NB4 (cell line): ENCODE results near the gene GAST.

Source experiments
- DNase-seq: peaks from one replicate; pipeline ENCODE4 v3.0.0; 2010; ENCODE audit warnings: low read depth
- H3K4me3 ChIP-seq: one replicate; pipeline ENCODE4 v1.5.1; 2011; ENCODE audit warnings: mild to moderate bottlenecking, low read depth, low read length, moderate library complexity
- CTCF ChIP-seq: IDR thresholded peaks from one replicate; pipeline ENCODE4 v1.5.1; 2012; ENCODE audit warnings: low read depth, low read length
- MYC ChIP-seq: IDR thresholded peaks from 2 replicates; pipeline ENCODE4 v1.6.1; 2011; ENCODE audit warnings: low read depth, low read length
- POLR2A ChIP-seq: IDR thresholded peaks from 2 replicates; pipeline ENCODE4 v1.6.1; 2011; ENCODE audit warnings: mild to moderate bottlenecking; ENCODE audit not compliant: insufficient read length; ENCODE audit errors: extremely low read depth
- TF ChIP-seq, protein P1 (sequence below): IDR thresholded peaks from 2 replicates; pipeline ENCODE4 v1.6.1; 2011; ENCODE audit warnings: low read depth, low read length

The GAST gene

DNA sequence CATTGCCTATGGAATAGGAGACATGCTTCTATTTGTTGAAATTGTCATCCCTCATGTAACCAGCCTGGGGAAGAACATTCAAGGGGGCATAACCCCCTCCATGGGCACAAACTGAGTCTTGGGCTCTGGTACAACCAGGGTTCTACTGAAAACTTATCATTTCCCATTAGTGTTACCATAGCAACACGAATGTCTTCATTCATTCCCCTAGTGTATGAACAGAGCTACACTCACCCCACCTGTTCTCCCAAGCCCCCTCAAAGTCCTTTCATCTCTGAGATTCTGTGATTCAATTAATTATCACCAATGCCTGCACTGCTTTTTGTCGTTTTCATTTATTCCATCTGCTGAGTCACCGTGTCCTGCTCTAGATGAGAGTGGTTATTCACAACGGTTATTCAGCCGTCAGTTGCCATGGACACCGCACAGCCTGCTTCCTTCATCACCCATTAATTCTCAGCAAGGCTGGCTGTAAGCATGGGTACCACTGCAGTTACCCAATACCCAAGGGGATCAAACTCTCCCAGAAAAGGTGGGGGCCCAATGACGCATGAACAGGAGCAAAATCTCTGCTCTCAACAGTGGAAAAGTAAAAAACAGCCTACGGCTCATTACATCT is 1.6 kb upstream of the GAST start:
- TF ChIP-seq, protein P1, sequence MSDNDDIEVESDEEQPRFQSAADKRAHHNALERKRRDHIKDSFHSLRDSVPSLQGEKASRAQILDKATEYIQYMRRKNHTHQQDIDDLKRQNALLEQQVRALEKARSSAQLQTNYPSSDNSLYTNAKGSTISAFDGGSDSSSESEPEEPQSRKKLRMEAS, result no peak
- TF ChIP-seq MYC, result no peak
- no peak for TF ChIP-seq POLR2A
- no peak for TF ChIP-seq CTCF
- no peak overlapping the region for H3K4me3 ChIP-seq
- peak; percentile 66 for DNase-seq

DNA sequence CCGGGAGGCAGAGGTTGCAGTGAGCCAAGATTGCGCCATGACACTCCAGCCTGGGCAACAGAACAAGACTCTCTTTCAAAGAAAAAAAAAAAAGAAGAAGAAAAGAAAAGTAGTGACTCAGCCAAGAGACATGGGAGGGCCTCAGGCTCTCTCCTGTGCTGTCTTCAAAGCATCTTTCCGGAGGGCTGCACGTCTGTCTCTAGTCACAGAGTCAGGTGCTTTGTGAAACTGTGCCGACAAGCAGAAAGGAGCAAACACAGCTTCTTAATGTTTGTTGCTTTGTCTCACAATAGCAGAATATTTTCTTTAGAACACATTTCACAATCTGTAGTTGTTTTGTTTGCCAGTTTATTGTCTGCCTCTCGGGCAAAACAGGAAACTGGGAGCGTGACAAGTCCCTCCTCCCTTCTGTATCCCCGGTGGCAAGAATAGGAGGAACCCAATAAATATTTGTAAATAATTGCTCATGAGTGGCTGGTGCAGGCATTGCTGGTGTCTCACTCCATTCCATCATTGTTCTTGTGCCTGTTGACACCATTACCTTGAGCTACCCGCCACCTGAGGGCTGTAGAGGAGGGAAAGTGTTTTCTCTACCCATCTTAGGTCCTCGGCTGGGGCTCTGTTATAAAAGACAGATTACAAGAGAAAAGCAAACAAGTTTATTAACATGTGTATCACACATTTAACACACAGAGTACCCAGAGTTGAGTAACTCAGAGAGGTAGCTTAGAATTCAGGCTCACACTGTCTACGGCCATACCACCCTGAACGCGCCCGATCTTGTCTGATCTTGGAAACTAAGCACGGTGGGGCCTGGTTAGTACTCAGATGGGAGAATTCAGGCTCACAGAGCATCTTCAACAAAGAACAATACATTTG is 5.5 kb downstream of the GAST start:
- TF ChIP-seq MYC (no peak), CTCF (no peak), POLR2A (no peak)
- TF ChIP-seq, protein P1, result no peak
- DNase-seq, result peak; percentile 51
- no peak overlapping the region for H3K4me3 ChIP-seq

DNA sequence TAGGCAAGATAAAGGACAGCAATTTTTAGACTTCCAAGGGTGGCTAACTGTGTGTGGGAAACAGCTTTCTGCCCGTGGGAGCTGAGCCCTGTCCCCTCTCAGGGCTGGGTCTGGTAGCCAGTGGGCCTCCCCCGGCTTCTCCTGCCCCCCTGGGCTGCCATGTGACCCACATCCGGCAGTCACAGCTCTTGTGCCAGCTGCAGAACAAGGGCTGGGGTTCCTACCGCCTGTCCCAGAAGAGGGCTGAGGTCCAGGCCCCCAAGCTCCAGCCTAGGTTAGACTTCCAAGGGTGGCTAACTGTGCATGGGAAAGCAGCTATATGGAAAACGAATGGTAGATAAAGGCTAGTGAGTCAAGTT is 6.1 kb downstream of the GAST start:
- TF ChIP-seq, protein P1, result no peak
- no peak for TF ChIP-seq POLR2A
- no peak for TF ChIP-seq MYC
- no peak for TF ChIP-seq CTCF
- DNase-seq, result no peak
- no peak overlapping the region for H3K4me3 ChIP-seq

GRCh38 chr17:41722231-41722630 is 10.1 kb downstream of the GAST start:
- H3K4me3 ChIP-seq, result no peak overlapping the region
- DNase-seq, result no peak
- TF ChIP-seq POLR2A (no peak), MYC (no peak), CTCF (no peak)
- TF ChIP-seq, protein P1, result no peak

DNA sequence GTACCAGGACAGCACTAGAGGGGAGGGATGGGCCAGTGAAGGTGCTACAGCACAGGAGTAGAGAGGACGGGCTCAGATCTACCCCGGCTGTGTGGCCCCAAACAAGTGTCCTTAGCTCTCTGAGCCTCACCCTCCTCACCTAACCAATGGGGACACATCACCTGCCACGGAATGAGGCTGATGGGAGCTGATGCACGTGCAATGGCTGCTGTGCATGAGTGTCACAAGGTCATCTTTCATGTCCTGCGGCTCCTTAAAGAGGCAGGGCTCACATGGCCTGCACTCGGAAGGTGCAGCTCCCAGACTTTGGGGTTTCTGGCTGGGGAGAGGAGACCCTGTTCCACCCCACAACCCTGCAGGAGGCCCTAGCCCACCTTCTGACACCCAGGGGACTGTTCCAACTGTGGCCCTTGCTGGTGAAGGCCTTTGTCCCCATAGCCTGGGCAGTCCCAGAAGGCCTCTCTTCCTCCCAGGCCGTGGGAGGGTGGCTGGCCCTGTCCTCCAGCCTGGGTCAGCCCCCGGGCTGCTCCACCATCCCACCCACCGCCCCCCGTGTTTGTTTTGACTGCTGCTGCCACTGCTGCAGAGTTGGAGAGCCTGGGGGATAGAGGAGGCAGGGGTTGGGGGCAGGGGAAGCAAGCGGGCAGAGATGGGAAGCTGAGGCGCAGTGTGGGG is 11.8 kb downstream of the GAST start:
- H3K4me3 ChIP-seq, result no peak overlapping the region
- TF ChIP-seq MYC (no peak), POLR2A (no peak), CTCF (no peak)
- TF ChIP-seq, protein P1, result no peak
- no peak for DNase-seq
